ENCODE results near the gene NDE1. TPM values are rescaled to one million over a fixed set of nuclear protein-coding genes. Genes with fewer than 3 reads are reported as not detected.

Gene NDE1
- total RNA-seq, 1 donor from 2014 or later, result 31.4 TPM

- no peaks in the 10 kb centered on the region for H3K4me1 Mint-ChIP-seq (ENCODE audit: low read depth, unreplicated experiment)
- Histone ChIP-seq H3K4me3 (ENCODE audit: insufficient read depth, low read depth, low read length) (no peak overlapping the region), H3K27me3 (ENCODE audit: insufficient read depth, low read length) (peaks cover 5% of the 10 kb centered on the region), H3K9me3 (ENCODE audit: insufficient read depth, low read depth, low read length) (no peaks in the 10 kb centered on the region), H3K36me3 (ENCODE audit: insufficient read depth, low read length) (no peaks in the 10 kb centered on the region), H4K20me1 (ENCODE audit: insufficient read depth, low read length) (no peaks in the 10 kb centered on the region), H2AFZ (ENCODE audit: low read depth, low read length) (no peak overlapping the region), H3K9ac (ENCODE audit: low read length) (no peak overlapping the region), H3K4me1 (ENCODE audit: insufficient read depth, low read length) (no peaks in the 10 kb centered on the region), H3K79me2 (ENCODE audit: insufficient read depth, low read length) (no peaks in the 10 kb centered on the region), H3K27ac (ENCODE audit: low read depth, low read length) (no peak overlapping the region), H3K4me2 (ENCODE audit: low read length) (no peak overlapping the region)
- peaks cover 5% of the 10 kb centered on the region for H3K36me3 Mint-ChIP-seq (ENCODE audit: low read depth, unreplicated experiment)
- H3K4me3 Mint-ChIP-seq (ENCODE audit: unreplicated experiment), result no peak overlapping the region
- DNase-seq (ENCODE audit: low read depth) (no peak), FAIRE-seq (no peak)
- peaks cover 23% of the 10 kb centered on the region for H3K27me3 Mint-ChIP-seq (ENCODE audit: low read depth, unreplicated experiment)
- TF ChIP-seq EZH2 (IDR thresholded peaks at IDR 0.05; ENCODE audit: insufficient read depth, low read length) (no peak), CTCF (IDR thresholded peaks at IDR 0.05; ENCODE audit: insufficient read depth, low read depth, low read length) (no peak)
- H3K27ac Mint-ChIP-seq (ENCODE audit: unreplicated experiment), result no peak overlapping the region
- H3K9me3 Mint-ChIP-seq (ENCODE audit: unreplicated experiment), result peaks cover 4% of the 10 kb centered on the region
Observed at GRCh38 chr16:15736529-15736928, 86.5 kb downstream of the NDE1 start.

GRCh38 chr16:15737140-15737644 lies 87.1 kb downstream of the NDE1 start:
- Histone ChIP-seq H4K20me1 (ENCODE audit: insufficient read depth, low read length) (no peaks in the 10 kb centered on the region), H3K27me3 (ENCODE audit: insufficient read depth, low read length) (peaks cover 5% of the 10 kb centered on the region), H3K79me2 (ENCODE audit: insufficient read depth, low read length) (no peaks in the 10 kb centered on the region), H3K9ac (ENCODE audit: low read length) (no peak overlapping the region), H3K27ac (ENCODE audit: low read depth, low read length) (no peak overlapping the region), H2AFZ (ENCODE audit: low read depth, low read length) (no peak overlapping the region), H3K4me3 (ENCODE audit: insufficient read depth, low read depth, low read length) (no peak overlapping the region), H3K4me1 (ENCODE audit: insufficient read depth, low read length) (no peaks in the 10 kb centered on the region), H3K36me3 (ENCODE audit: insufficient read depth, low read length) (no peaks in the 10 kb centered on the region), H3K4me2 (ENCODE audit: low read length) (no peak overlapping the region), H3K9me3 (ENCODE audit: insufficient read depth, low read depth, low read length) (no peaks in the 10 kb centered on the region)
- Mint-ChIP-seq H3K9me3 (ENCODE audit: unreplicated experiment) (peaks cover 6% of the 10 kb centered on the region), H3K4me3 (ENCODE audit: unreplicated experiment) (no peak overlapping the region), H3K27me3 (ENCODE audit: low read depth, unreplicated experiment) (peaks cover 24% of the 10 kb centered on the region), H3K4me1 (ENCODE audit: low read depth, unreplicated experiment) (no peaks in the 10 kb centered on the region), H3K36me3 (ENCODE audit: low read depth, unreplicated experiment) (peaks cover 5% of the 10 kb centered on the region), H3K27ac (ENCODE audit: unreplicated experiment) (no peak overlapping the region)
- DNase-seq (ENCODE audit: low read depth), result no peak
- TF ChIP-seq CTCF (IDR thresholded peaks at IDR 0.05; ENCODE audit: insufficient read depth, low read depth, low read length) (no peak), EZH2 (IDR thresholded peaks at IDR 0.05; ENCODE audit: insufficient read depth, low read length) (no peak)
- FAIRE-seq, result no peak

- Histone ChIP-seq H3K9me3 (ENCODE audit: insufficient read depth, low read depth, low read length) (no peaks in the 10 kb centered on the region), H3K27ac (ENCODE audit: low read depth, low read length) (no peak overlapping the region), H3K4me1 (ENCODE audit: insufficient read depth, low read length) (no peaks in the 10 kb centered on the region), H4K20me1 (ENCODE audit: insufficient read depth, low read length) (no peaks in the 10 kb centered on the region), H3K4me3 (ENCODE audit: insufficient read depth, low read depth, low read length) (no peak overlapping the region), H3K27me3 (ENCODE audit: insufficient read depth, low read length) (peaks cover 5% of the 10 kb centered on the region), H2AFZ (ENCODE audit: low read depth, low read length) (no peak overlapping the region), H3K9ac (ENCODE audit: low read length) (no peak overlapping the region), H3K36me3 (ENCODE audit: insufficient read depth, low read length) (no peaks in the 10 kb centered on the region), H3K79me2 (ENCODE audit: insufficient read depth, low read length) (no peaks in the 10 kb centered on the region), H3K4me2 (ENCODE audit: low read length) (no peak overlapping the region)
- Mint-ChIP-seq H3K4me3 (ENCODE audit: unreplicated experiment) (no peak overlapping the region), H3K9me3 (ENCODE audit: unreplicated experiment) (peaks cover 6% of the 10 kb centered on the region), H3K36me3 (ENCODE audit: low read depth, unreplicated experiment) (peaks cover 5% of the 10 kb centered on the region), H3K27ac (ENCODE audit: unreplicated experiment) (no peak overlapping the region), H3K27me3 (ENCODE audit: low read depth, unreplicated experiment) (peaks cover 24% of the 10 kb centered on the region), H3K4me1 (ENCODE audit: low read depth, unreplicated experiment) (no peaks in the 10 kb centered on the region)
- no peak for DNase-seq (ENCODE audit: low read depth)
- no peak for FAIRE-seq
- TF ChIP-seq EZH2 (IDR thresholded peaks at IDR 0.05; ENCODE audit: insufficient read depth, low read length) (no peak), CTCF (IDR thresholded peaks at IDR 0.05; ENCODE audit: insufficient read depth, low read depth, low read length) (no peak)
Observed at GRCh38 chr16:15739464-15739863, 89.4 kb downstream of the NDE1 start.
